GM12878 (cell line): ENCODE results near the gene ZNF473. TPM values are rescaled to one million over a fixed set of nuclear protein-coding genes. Genes with fewer than 3 reads are reported as not detected.

Experiments used
- BCL3 ChIP-seq: IDR thresholded peaks from 2 replicates; pipeline ENCODE4 v1.6.1; 2011; ENCODE audit warnings: borderline replicate concordance, low read depth, mild to moderate bottlenecking, moderate library complexity, low read length; ENCODE audit not compliant: insufficient read depth, poor library complexity, severe bottlenecking
- CBFB ChIP-seq: IDR thresholded peaks from 2 replicates; pipeline ENCODE4 v1.6.1; 2016; ENCODE audit warnings: antibody characterized with exemption, low read depth
- DPF2 ChIP-seq: fragments of 450-650 bp; IDR thresholded peaks from 2 replicates; pipeline ENCODE4 v1.6.1; 2017; ENCODE audit warnings: mild to moderate bottlenecking
- EED ChIP-seq: sonication (generic); IDR thresholded peaks from 2 replicates; pipeline ENCODE4 v1.6.1; 2016; ENCODE audit warnings: antibody characterized with exemption, low read depth
- HCFC1 ChIP-seq: fragments of 150-350 bp; IDR thresholded peaks from 2 replicates; pipeline ENCODE4 v1.6.1; 2014; ENCODE audit warnings: low read length
- MYC ChIP-seq: IDR thresholded peaks from 2 replicates; pipeline ENCODE4 v1.6.1; 2011; ENCODE audit warnings: mild to moderate bottlenecking, low read length, moderate library complexity, inconsistent platforms; ENCODE audit not compliant: insufficient read depth, insufficient replicate concordance, insufficient read length, severe bottlenecking
- NFXL1 ChIP-seq: fragments of 450-650 bp; IDR thresholded peaks from 2 replicates; pipeline ENCODE4 v1.6.1; 2017; ENCODE audit warnings: antibody characterized with exemption, mild to moderate bottlenecking, borderline replicate concordance
- NR2C1 ChIP-seq: fragments of 450-650 bp; IDR thresholded peaks from 2 replicates; pipeline ENCODE4 v1.6.1; 2017; ENCODE audit warnings: antibody characterized with exemption, mild to moderate bottlenecking, moderate library complexity
- NR2C2 ChIP-seq: IDR thresholded peaks from 2 replicates; pipeline ENCODE4 v1.6.1; 2011; ENCODE audit warnings: borderline replicate concordance, low read depth; ENCODE audit not compliant: control insufficient read depth, insufficient read length
- NR2F1 ChIP-seq: fragments of 450-650 bp; conservative IDR thresholded peaks from 2 replicates; pipeline ENCODE4 v1.6.1; 2017; ENCODE audit warnings: mild to moderate bottlenecking
- NRF1 ChIP-seq: conservative IDR thresholded peaks from 2 replicates; pipeline ENCODE4 v1.6.1; 2011; ENCODE audit warnings: mild to moderate bottlenecking, low read depth, low read length, improper control_type of control experiment
- RBBP5 ChIP-seq: fragments of 200-600 bp; sonication (generic); conservative IDR thresholded peaks from 2 replicates; pipeline ENCODE4 v1.6.1; 2016
- RELA ChIP-seq: fragments of 450-650 bp; IDR thresholded peaks from 2 replicates; pipeline ENCODE4 v1.8.0; 2014; ENCODE audit warnings: borderline replicate concordance; ENCODE audit not compliant: partially characterized antibody
- RELB ChIP-seq: fragments of 450-650 bp; IDR thresholded peaks from 2 replicates; pipeline ENCODE4 v1.6.1; 2017; ENCODE audit warnings: low read depth, mild to moderate bottlenecking, moderate library complexity
- SREBF2 ChIP-seq: IDR thresholded peaks from 2 replicates; pipeline ENCODE4 v1.6.1; 2012; ENCODE audit warnings: mild to moderate bottlenecking, low read length
- SUPT20H ChIP-seq: IDR thresholded peaks from 2 replicates; pipeline ENCODE4 v1.6.1; 2011; ENCODE audit warnings: low read depth, mild to moderate bottlenecking, low read length, moderate library complexity, borderline replicate concordance; ENCODE audit not compliant: control insufficient read depth
- polyA plus RNA-seq, 11 experiments: library from polyadenylated mRNA; depleted of rRNA in 4 of 11; unstranded in 6 of 11; stranded (reverse) in 5 of 11; fragments of >200 nt; fragmentation: Nextera tagmentation in 4 of 11; fragmentation: Illumina TruSeq in 1 of 11; extraction: Ambion mirVana in 4 of 11; extraction: Trizol in 1 of 11; gene quantifications; 1 replicate in 1 of 11; 2 replicates in 10 of 11; pipeline versions ENCODE4 v1.2.1 to v1.2.3, GENCODE V29; 2011 to 2016; ENCODE audit warnings: inconsistent platforms in 2 of 11, missing spikeins in 2 of 11, low read depth in 1 of 11
- total RNA-seq, 4 experiments: library from RNA; depleted of rRNA in 3 of 4; stranded (reverse); fragments of >200 nt in 3 of 4; fragmentation: Illumina TruSeq in 1 of 4; extraction: Trizol in 1 of 4; gene quantifications; 2 replicates each; pipeline versions ENCODE4 v1.2.1 to v1.2.3, GENCODE V29; 2013 to 2021
- TF ChIP-seq, protein P1 (sequence below): IDR thresholded peaks from 2 replicates; pipeline ENCODE4 v1.6.1; 2011; ENCODE audit warnings: mild to moderate bottlenecking, low read depth, low read length, moderate library complexity; ENCODE audit not compliant: insufficient replicate concordance
- TF ChIP-seq, protein P2 (sequence below): IDR thresholded peaks from 2 replicates; pipeline ENCODE4 v1.6.1; 2011; ENCODE audit warnings: borderline replicate concordance, low read depth, mild to moderate bottlenecking, moderate library complexity, mixed read lengths, low read length; ENCODE audit not compliant: insufficient read depth; ENCODE audit errors: extremely low read length
- TF ChIP-seq, protein P3 (sequence below): fragments of 450-650 bp; IDR thresholded peaks from 2 replicates; pipeline ENCODE4 v1.6.1; 2014; ENCODE audit warnings: mild to moderate bottlenecking
- TF ChIP-seq, protein P4 (sequence below): fragments of 450-650 bp; IDR thresholded peaks from 2 replicates; pipeline ENCODE4 v1.6.1; 2017; ENCODE audit warnings: mild to moderate bottlenecking, moderate library complexity

Gene ZNF473
- total and polyA plus RNA-seq, 10 of the 15 experiments (the other 5 are each of a cell fraction or from before 2014, with no cell fraction given) = 2.3 to 14.9 (median 6.3) TPM

DNA sequence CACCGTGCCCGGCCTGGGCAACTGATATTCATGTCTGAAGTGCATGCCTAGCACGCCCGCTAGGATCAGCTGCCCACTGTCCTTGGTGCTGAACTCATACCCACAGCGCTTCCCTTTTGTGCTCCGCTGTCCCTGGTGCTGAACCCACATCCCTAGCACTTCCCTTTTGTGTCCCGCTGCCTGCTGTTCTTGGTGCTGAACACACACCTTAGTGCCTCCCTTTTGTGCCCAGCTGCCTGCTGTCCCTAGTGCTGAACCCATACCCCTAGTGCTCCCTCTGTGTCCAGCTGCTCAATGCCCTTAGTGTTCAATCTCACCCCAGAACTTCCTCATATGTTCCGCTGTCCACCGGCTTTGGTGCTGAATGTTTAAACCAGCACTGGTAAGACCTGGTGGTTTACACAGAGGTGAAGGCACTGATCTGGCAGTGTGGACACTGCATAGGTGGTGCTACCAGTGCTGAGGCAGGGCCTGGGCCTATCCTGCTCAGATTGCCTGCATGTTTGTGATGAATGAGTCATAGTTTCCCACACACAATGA, 38.6 kb upstream of the ZNF473 start (continued):
- TF ChIP-seq, protein P1, sequence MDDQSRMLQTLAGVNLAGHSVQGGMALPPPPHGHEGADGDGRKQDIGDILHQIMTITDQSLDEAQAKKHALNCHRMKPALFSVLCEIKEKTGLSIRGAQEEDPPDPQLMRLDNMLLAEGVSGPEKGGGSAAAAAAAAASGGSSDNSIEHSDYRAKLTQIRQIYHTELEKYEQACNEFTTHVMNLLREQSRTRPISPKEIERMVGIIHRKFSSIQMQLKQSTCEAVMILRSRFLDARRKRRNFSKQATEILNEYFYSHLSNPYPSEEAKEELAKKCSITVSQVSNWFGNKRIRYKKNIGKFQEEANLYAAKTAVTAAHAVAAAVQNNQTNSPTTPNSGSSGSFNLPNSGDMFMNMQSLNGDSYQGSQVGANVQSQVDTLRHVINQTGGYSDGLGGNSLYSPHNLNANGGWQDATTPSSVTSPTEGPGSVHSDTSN = no peak
- no peak for TF ChIP-seq RELB
- TF ChIP-seq NR2C2 = no peak
- no peak for TF ChIP-seq NR2F1
- TF ChIP-seq CBFB = peak; percentile 54; the same call in 1 of the 2 replicates
- no peak for TF ChIP-seq NR2C1
- no peak; the same call in 1 of the 2 replicates for TF ChIP-seq DPF2
- TF ChIP-seq RELA = no peak
- no peak for TF ChIP-seq RBBP5
- TF ChIP-seq SUPT20H = no peak
- TF ChIP-seq BCL3 = no peak
- TF ChIP-seq, protein P2, sequence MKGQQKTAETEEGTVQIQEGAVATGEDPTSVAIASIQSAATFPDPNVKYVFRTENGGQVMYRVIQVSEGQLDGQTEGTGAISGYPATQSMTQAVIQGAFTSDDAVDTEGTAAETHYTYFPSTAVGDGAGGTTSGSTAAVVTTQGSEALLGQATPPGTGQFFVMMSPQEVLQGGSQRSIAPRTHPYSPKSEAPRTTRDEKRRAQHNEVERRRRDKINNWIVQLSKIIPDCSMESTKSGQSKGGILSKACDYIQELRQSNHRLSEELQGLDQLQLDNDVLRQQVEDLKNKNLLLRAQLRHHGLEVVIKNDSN = no peak
- TF ChIP-seq SREBF2 = no peak
- no peak for TF ChIP-seq NFXL1
- TF ChIP-seq MYC = no peak
- TF ChIP-seq, protein P3, sequence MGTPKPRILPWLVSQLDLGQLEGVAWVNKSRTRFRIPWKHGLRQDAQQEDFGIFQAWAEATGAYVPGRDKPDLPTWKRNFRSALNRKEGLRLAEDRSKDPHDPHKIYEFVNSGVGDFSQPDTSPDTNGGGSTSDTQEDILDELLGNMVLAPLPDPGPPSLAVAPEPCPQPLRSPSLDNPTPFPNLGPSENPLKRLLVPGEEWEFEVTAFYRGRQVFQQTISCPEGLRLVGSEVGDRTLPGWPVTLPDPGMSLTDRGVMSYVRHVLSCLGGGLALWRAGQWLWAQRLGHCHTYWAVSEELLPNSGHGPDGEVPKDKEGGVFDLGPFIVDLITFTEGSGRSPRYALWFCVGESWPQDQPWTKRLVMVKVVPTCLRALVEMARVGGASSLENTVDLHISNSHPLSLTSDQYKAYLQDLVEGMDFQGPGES = no peak
- peak; percentile 62 for TF ChIP-seq HCFC1
- TF ChIP-seq, protein P4, sequence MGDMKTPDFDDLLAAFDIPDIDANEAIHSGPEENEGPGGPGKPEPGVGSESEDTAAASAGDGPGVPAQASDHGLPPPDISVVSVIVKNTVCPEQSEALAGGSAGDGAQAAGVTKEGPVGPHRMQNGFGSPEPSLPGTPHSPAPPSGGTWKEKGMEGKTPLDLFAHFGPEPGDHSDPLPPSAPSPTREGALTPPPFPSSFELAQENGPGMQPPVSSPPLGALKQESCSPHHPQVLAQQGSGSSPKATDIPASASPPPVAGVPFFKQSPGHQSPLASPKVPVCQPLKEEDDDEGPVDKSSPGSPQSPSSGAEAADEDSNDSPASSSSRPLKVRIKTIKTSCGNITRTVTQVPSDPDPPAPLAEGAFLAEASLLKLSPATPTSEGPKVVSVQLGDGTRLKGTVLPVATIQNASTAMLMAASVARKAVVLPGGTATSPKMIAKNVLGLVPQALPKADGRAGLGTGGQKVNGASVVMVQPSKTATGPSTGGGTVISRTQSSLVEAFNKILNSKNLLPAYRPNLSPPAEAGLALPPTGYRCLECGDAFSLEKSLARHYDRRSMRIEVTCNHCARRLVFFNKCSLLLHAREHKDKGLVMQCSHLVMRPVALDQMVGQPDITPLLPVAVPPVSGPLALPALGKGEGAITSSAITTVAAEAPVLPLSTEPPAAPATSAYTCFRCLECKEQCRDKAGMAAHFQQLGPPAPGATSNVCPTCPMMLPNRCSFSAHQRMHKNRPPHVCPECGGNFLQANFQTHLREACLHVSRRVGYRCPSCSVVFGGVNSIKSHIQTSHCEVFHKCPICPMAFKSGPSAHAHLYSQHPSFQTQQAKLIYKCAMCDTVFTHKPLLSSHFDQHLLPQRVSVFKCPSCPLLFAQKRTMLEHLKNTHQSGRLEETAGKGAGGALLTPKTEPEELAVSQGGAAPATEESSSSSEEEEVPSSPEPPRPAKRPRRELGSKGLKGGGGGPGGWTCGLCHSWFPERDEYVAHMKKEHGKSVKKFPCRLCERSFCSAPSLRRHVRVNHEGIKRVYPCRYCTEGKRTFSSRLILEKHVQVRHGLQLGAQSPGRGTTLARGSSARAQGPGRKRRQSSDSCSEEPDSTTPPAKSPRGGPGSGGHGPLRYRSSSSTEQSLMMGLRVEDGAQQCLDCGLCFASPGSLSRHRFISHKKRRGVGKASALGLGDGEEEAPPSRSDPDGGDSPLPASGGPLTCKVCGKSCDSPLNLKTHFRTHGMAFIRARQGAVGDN = no peak
- no peak for TF ChIP-seq NRF1
- TF ChIP-seq EED = 0 out of 2 replicates have a peak, but pooled peaks have one; percentile 21
